Heart left ventricle (tissue), 13 donors: Measurements from ENCODE around the gene NKAIN2.

Experiments used
- CTCF ChIP-seq, 12 donors: fragments of 200-600 bp; sonication (generic) in 4 of 12; IDR thresholded peaks; one replicate each; pipeline versions ENCODE4 v1.5.0 to v1.8.0; 2018 to 2022; ENCODE audit warnings: antibody characterized with exemption in 12 of 12, mild to moderate bottlenecking in 5 of 12
- POLR2A ChIP-seq, 2 donors: fragments of 450-650 bp; IDR thresholded peaks; one replicate each; pipeline ENCODE4 v1.6.1; 2017; ENCODE audit warnings: antibody characterized with exemption in 2 of 2, mild to moderate bottlenecking in 2 of 2, moderate library complexity in 2 of 2
- donor health status: ischemic (EF 13 %, LVEDD 7.1; RV severe dilation, severe dysfunction).
- donor health status: DM: no; HTN: yes; CAD: no.
- donor health status: DM: no; HTN: no; CAD: no.
- donor health status: ischemic (EF 25% LVEDD 6.9; RV normal size, moderate dysfunction).
- donor health status: ischemic (EF 25% LVEDD 5.7; RV mildly dilated, moderate dysfunction).
- donor health status: ischemic (EF 35%, LVEDD 5.7; RV mildly dilated, moderate dysfunction).
- donor health status: nonischemic (EF 11% LVEDD 7.7; RV severe dilation, severe dysfunction).
- donor health status: DM: yes; HTN: yes; CAD: no.
- donor health status: PGD.
- donor health status: ischemic (EF 29% LVEDD 5.4; RV normal size, mild dysfunction).
- donor health status: nonischemic (EF 23%, LVEDD 6.1; RV moderate dilation, normal function).

GRCh38 chr6:124670801-124671200 is 867.1 kb downstream of the NKAIN2 start:
- TF ChIP-seq CTCF (IDR thresholded peaks at IDR 0.05): no peak
- TF ChIP-seq POLR2A (IDR thresholded peaks at IDR 0.05): no peak
